IMR-90 (cell line): ENCODE measurements around the gene BTN3A1. TPM values are rescaled to one million over a fixed set of nuclear protein-coding genes. Genes with fewer than 3 reads are reported as not detected.
"Not testable (repeated sequence)": the region's sequence is repeated elsewhere in the genome, so short reads cannot be mapped to it uniquely, and the experiment has no call there.

Source experiments
- ATAC-seq: fragments of 200-7000 bp; cut with Tn5 transposase; 2 replicates; pipeline ENCODE4 v1.9.1; 2020; ENCODE audit warnings: low read depth, mild to moderate bottlenecking, moderate library complexity
- BruUV-seq: library from RNA; stranded (reverse); fragments of 400-500 nt; replicated peaks from 2 replicates; lab custom pipeline; 2021; lab: Mats Ljungman, UMichigan
- CTCF ChIA-PET: fragments of 300-600 bp; formaldehyde crosslinking; extraction: SDS; loops from one replicate; lab custom pipeline; 2021; ENCODE audit warnings: antibody characterized with exemption; lab: Yijun Ruan, JAX
- POLR2A ChIA-PET: fragments of 300-600 bp; sonication (Branson Sonifier 250); formaldehyde crosslinking; loops from one replicate; lab custom pipeline; 2022; ENCODE audit warnings: antibody characterized with exemption; ENCODE audit not compliant: unreplicated experiment; lab: Charles Lee
- DNase-seq: peaks from one replicate; pipeline ENCODE4 v3.0.0; 2013
- H2AFZ ChIP-seq: replicated peaks from 2 replicates; pipeline ENCODE3; 2013; ENCODE audit warnings: low read length, mild to moderate bottlenecking; ENCODE audit not compliant: poor library complexity
- H2AK5ac ChIP-seq: 2 replicates; pipeline ENCODE4 v1.6.1; 2013; ENCODE audit warnings: low read depth, low read length, inconsistent platforms
- H2AK9ac ChIP-seq: replicated peaks from 2 replicates; pipeline ENCODE3; 2013; ENCODE audit warnings: mild to moderate bottlenecking, low read depth, low read length, moderate library complexity; ENCODE audit not compliant: poor library complexity
- H2BK120ac ChIP-seq: 2 replicates; pipeline ENCODE4 v1.6.1; 2013; ENCODE audit warnings: low read depth, low read length, inconsistent platforms
- H2BK15ac ChIP-seq: 3 replicates; pipeline ENCODE4 v1.6.1; 2013; ENCODE audit warnings: low read depth, low read length, inconsistent platforms
- H2BK20ac ChIP-seq: 2 replicates; pipeline ENCODE4 v1.6.1; 2013; ENCODE audit warnings: low read depth, mild to moderate bottlenecking, inconsistent platforms, low read length, moderate library complexity
- H2BK5ac ChIP-seq: 2 replicates; pipeline ENCODE4 v1.6.1; 2013; ENCODE audit warnings: mild to moderate bottlenecking, low read depth, low read length, inconsistent platforms; ENCODE audit not compliant: poor library complexity, severe bottlenecking
- H3K14ac ChIP-seq: replicated peaks from 2 replicates; pipeline ENCODE4 v1.6.1; 2013; ENCODE audit warnings: low read depth, low read length, inconsistent platforms
- H3K18ac ChIP-seq: 2 replicates; pipeline ENCODE4 v1.6.1; 2013; ENCODE audit warnings: low read depth, low read length, control low read depth
- H3K23ac ChIP-seq: 2 replicates; pipeline ENCODE4 v1.6.1; 2013; ENCODE audit warnings: low read depth, low read length, inconsistent platforms
- H3K27ac ChIP-seq: 2 replicates; pipeline ENCODE4 v1.5.1; 2013; ENCODE audit warnings: mild to moderate bottlenecking, control low read depth, low read length; ENCODE audit not compliant: insufficient read depth
- H3K27me3 ChIP-seq: 2 replicates; pipeline ENCODE4 v1.6.1; 2013; ENCODE audit warnings: low read length; ENCODE audit not compliant: control insufficient read depth, insufficient read depth
- H3K36me3 ChIP-seq: 2 replicates; pipeline ENCODE4 v1.6.1; 2013; ENCODE audit warnings: low read length, mixed read lengths; ENCODE audit not compliant: control insufficient read depth, insufficient read depth
- H3K4ac ChIP-seq: 2 replicates; pipeline ENCODE4 v1.6.1; 2013; ENCODE audit warnings: low read depth, low read length, inconsistent platforms
- H3K4me1 ChIP-seq: 2 replicates; pipeline ENCODE4 v1.6.1; 2013; ENCODE audit warnings: low read length, mixed read lengths; ENCODE audit not compliant: control insufficient read depth, insufficient read depth
- H3K4me2 ChIP-seq: 2 replicates; pipeline ENCODE4 v1.6.1; 2013; ENCODE audit warnings: low read depth, mild to moderate bottlenecking, control low read depth, low read length, moderate library complexity
- H3K4me3 ChIP-seq: 2 replicates; pipeline ENCODE4 v1.5.1; 2013; ENCODE audit warnings: low read depth, mild to moderate bottlenecking, control low read depth, low read length, moderate library complexity; ENCODE audit not compliant: insufficient read depth
- H3K56ac ChIP-seq: 2 replicates; pipeline ENCODE4 v1.6.1; 2013; ENCODE audit warnings: low read length, inconsistent platforms; ENCODE audit not compliant: insufficient read depth; ENCODE audit errors: extremely low read depth
- H3K79me1 ChIP-seq, 2 experiments: 2 replicates each; pipeline ENCODE4 v1.6.1; 2013; ENCODE audit warnings: low read length in 2 of 2, inconsistent platforms in 1 of 2, low read depth in 1 of 2
- H3K9ac ChIP-seq: 2 replicates; pipeline ENCODE4 v1.6.1; 2013; ENCODE audit warnings: low read depth, low read length, control low read depth
- H3K9me1 ChIP-seq: 2 replicates; pipeline ENCODE4 v1.6.1; 2013; ENCODE audit warnings: low read length, inconsistent platforms; ENCODE audit not compliant: insufficient read depth
- H3K9me3 ChIP-seq: 2 replicates; pipeline ENCODE4 v1.6.1; 2013; ENCODE audit warnings: low read length; ENCODE audit not compliant: control insufficient read depth, insufficient read depth
- H4K20me1 ChIP-seq: 2 replicates; pipeline ENCODE4 v1.6.1; 2013; ENCODE audit warnings: low read length, inconsistent platforms; ENCODE audit not compliant: insufficient read depth
- H4K5ac ChIP-seq: 2 replicates; pipeline ENCODE4 v1.6.1; 2013; ENCODE audit warnings: mild to moderate bottlenecking, low read depth, low read length, control low read depth
- H4K8ac ChIP-seq, 2 experiments: 2 replicates each; pipeline ENCODE4 v1.6.1; 2013; ENCODE audit warnings: low read depth in 2 of 2, low read length in 2 of 2, control low read depth in 1 of 2, inconsistent platforms in 1 of 2
- H4K91ac ChIP-seq: 2 replicates; pipeline ENCODE4 v1.6.1; 2013; ENCODE audit warnings: low read depth, low read length, inconsistent platforms; ENCODE audit not compliant: insufficient read depth
- WGBS, 2 experiments: methylation state at CpG; one replicate each; pipeline versions ENCODE4 v1.1.5 to v1.1.7; 2013; ENCODE audit warnings: missing lambda C conversion rate in 2 of 2; ENCODE audit not compliant: insufficient read length in 1 of 2; ENCODE audit errors: extremely low coverage in 2 of 2; 5-methylcytosine and 5-hydroxymethylcytosine counted together
- dilution Hi-C: fragments of 300-500 bp; cut with HindIII; formaldehyde crosslinking; loops from one replicate; pipeline ENCODE4 v1.14.3; 2018; ENCODE audit warnings: low sequenced_read_pairs; ENCODE audit not compliant: unreplicated experiment
- in situ Hi-C: fragments of 300-500 bp; cut with MboI; formaldehyde crosslinking; loops from 3 replicates; pipeline ENCODE4 v1.14.3; 2019; ENCODE audit warnings: low sequenced_read_pairs, inconsistent platforms, mixed read lengths
- intact Hi-C: fragments of 100-400 bp; cut with micrococcal nuclease; formaldehyde crosslinking; loops from 2 replicates; pipeline ENCODE4 v1.10.0; 2022
- polyA plus RNA-seq, 3 experiments: library from polyadenylated mRNA; depleted of rRNA; stranded (reverse); fragments of >200 nt; gene quantifications; 2 replicates each; pipeline ENCODE4 v1.2.3, GENCODE V29; 2012; ENCODE audit warnings: low replicate concordance in 1 of 3
- total RNA-seq: library from RNA; depleted of rRNA; stranded (reverse); fragments of >200 nt; gene quantifications from 2 replicates; pipeline ENCODE4 v1.2.3, GENCODE V29; 2012

The BTN3A1 gene
- total and polyA plus RNA-seq, 2 of the 4 experiments (the other 2 are of a cell fraction): 14.4 to 16.5 TPM

DNA sequence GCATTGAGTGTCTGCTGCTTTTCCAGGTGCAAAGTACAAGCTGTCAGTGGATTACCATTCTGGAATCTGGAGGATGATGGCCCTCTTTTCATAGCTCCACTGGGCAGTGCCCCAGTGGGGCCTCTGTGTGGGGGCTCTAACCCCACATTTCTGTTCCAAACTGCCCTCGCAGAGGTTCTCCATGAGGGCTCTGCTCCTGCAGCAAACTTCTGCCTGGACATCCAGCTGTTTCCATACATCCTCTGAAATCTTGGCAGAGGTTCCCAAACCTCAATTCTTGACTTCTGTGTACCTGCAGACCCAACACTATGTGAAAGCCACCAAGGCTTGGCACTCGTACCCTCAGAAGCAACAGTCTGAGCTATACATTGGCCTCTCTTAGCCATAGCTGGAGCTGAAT, 16.0 kb downstream of the BTN3A1 start:
- H4K91ac ChIP-seq, H4K8ac ChIP-seq, H3K27ac ChIP-seq, H2BK5ac ChIP-seq, H3K36me3 ChIP-seq, H3K9ac ChIP-seq, H2AK9ac ChIP-seq, DNase-seq, H2AK5ac ChIP-seq, H3K9me3 ChIP-seq, H3K14ac ChIP-seq, BruUV-seq, H4K20me1 ChIP-seq, intact Hi-C loops, H2AFZ ChIP-seq, H3K27me3 ChIP-seq, H4K5ac ChIP-seq, H3K4me2 ChIP-seq, H3K18ac ChIP-seq, POLR2A ChIA-PET, dilution Hi-C loops, H3K56ac ChIP-seq, H3K4me1 ChIP-seq, H2BK15ac ChIP-seq, ATAC-seq, H3K4me3 ChIP-seq, CTCF ChIA-PET, H2BK120ac ChIP-seq, in situ Hi-C loops, H3K23ac ChIP-seq, H2BK20ac ChIP-seq, H3K4ac ChIP-seq: not testable (repeated sequence)
- 92% methylated on average over 2 of the region's 2 CpGs; no CpG with 5 or more reads in 1 of the 2 experiments for WGBS, 2 experiments
- peaks cover 4 to 16% of the 10 kb centered on the region in 2 experiments; a peak in 3 of 4 replicates for H3K79me1 ChIP-seq
- H3K9me1 ChIP-seq: peaks cover 12% of the 10 kb centered on the region

DNA sequence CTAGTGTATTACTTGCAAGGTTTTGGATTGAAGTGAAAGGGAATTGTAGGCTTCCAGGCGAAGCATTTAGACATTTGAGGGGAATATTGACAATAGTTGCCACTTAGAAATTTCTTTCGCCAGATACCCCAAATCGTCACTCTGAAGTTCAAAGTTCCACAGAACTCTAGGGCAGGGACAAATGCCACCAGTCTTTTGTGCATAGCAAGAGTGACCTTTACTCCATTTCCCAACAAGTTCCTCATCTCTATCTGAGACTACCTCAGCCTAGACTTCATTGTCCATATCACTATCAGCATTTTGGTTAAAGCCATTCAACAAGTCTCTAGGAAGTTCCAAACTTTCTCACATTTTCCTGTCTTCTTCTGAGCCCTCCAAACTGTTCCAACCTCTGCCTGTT, 16.7 kb downstream of the BTN3A1 start:
- H3K9ac ChIP-seq, CTCF ChIA-PET, H2BK20ac ChIP-seq, H3K23ac ChIP-seq, H2AK5ac ChIP-seq, H3K4me2 ChIP-seq, H3K4me3 ChIP-seq, H3K9me3 ChIP-seq, H2BK15ac ChIP-seq, BruUV-seq, H3K4ac ChIP-seq, H3K27ac ChIP-seq, dilution Hi-C loops, H2AK9ac ChIP-seq, H4K5ac ChIP-seq, intact Hi-C loops, H3K56ac ChIP-seq, H3K14ac ChIP-seq, H2BK5ac ChIP-seq, H3K27me3 ChIP-seq, H4K20me1 ChIP-seq, POLR2A ChIA-PET, H2AFZ ChIP-seq, DNase-seq, H3K18ac ChIP-seq, H4K91ac ChIP-seq, H4K8ac ChIP-seq, H3K36me3 ChIP-seq, H3K4me1 ChIP-seq, in situ Hi-C loops, ATAC-seq, H2BK120ac ChIP-seq: not testable (repeated sequence)
- 100% methylated on average over 2 of the region's 3 CpGs; no CpG with 5 or more reads in 1 of the 2 experiments for WGBS, 2 experiments
- peaks cover 12 to 23% of the 10 kb centered on the region in 2 experiments; a peak in 3 of 4 replicates for H3K79me1 ChIP-seq
- peaks cover 16% of the 10 kb centered on the region for H3K9me1 ChIP-seq
